Transverse colon (tissue), 4 donors: Measurements from ENCODE around the gene OR6Q1.

Experiments
- CTCF ChIP-seq, 5 experiments: fragments of 200-600 bp in 3 of 5; fragments of 450-650 bp in 2 of 5; sonication (generic) in 3 of 5; IDR thresholded peaks; 1 replicate in 2 of 5; 2 replicates in 3 of 5; pipeline ENCODE4 v1.5.1; 2016 to 2017; ENCODE audit warnings: antibody characterized with exemption in 5 of 5, inconsistent platforms in 3 of 5, mild to moderate bottlenecking in 2 of 5, moderate library complexity in 1 of 5
- EP300 ChIP-seq: sonication (generic); formaldehyde crosslinking; IDR thresholded peaks from one replicate; pipeline ENCODE4 v1.6.1; 2017; ENCODE audit warnings: antibody characterized with exemption, low read depth
- POLR2A ChIP-seq: fragments of 450-650 bp; IDR thresholded peaks from one replicate; pipeline ENCODE4 v1.6.1; 2016; ENCODE audit warnings: antibody characterized with exemption, mild to moderate bottlenecking, moderate library complexity
- POLR2AphosphoS5 ChIP-seq, 3 donors: sonication (generic); formaldehyde crosslinking; IDR thresholded peaks; one replicate each; pipeline ENCODE4 v1.6.1; 2016; ENCODE audit warnings: antibody characterized with exemption in 3 of 3

- TF ChIP-seq CTCF (IDR thresholded peaks at IDR 0.05) (no peak), EP300 (no peak), POLR2A (no peak), POLR2AphosphoS5 (IDR thresholded peaks at IDR 0.05) (no peak)
Observed at GRCh38 chr11:58055806-58056401, 25.2 kb downstream of the OR6Q1 start.
